ENCODE measurements around the gene ZNF778.

The ZNF778 gene

GRCh38 chr16:89286096-89286495, 68.6 kb downstream of the ZNF778 start:
- intact Hi-C loops (cut with DNase I): no loop called here
- DNase-seq: peak in 1 of 10 donors; percentile 75

All from posterior cingulate gyrus (tissue), 11 donors.